ENCODE data around the gene PLA2G5.
"Not testable (repeated sequence)": the region's sequence is repeated elsewhere in the genome, so short reads cannot be mapped to it uniquely, and the experiment has no call there.

PLA2G5 gene, protein sequence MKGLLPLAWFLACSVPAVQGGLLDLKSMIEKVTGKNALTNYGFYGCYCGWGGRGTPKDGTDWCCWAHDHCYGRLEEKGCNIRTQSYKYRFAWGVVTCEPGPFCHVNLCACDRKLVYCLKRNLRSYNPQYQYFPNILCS

GRCh38 chr1:20069874-20070273, at the start of gene PLA2G5:
PLA2G5 (plus strand) TSS chr1:20070194; CDS start chr1:20084831, 14,637 bp downstream.
- H3K4me1 Mint-ChIP-seq: peaks cover 5% of the 10 kb centered on the region
- no peak for TF ChIP-seq CTCF (IDR thresholded peaks at IDR 0.05)
- H3K27ac Mint-ChIP-seq: no peak within 1 kb of the TSS
- no peak for DNase-seq
- H3K9me3 Mint-ChIP-seq: no peaks in the 10 kb centered on the region
- no peaks in the 10 kb centered on the region for H3K36me3 Mint-ChIP-seq (ENCODE audit: low read depth)
- H3K27me3 Mint-ChIP-seq (ENCODE audit: low read depth, poor library complexity): peaks cover 4% of the 10 kb centered on the region
- H3K4me3 Mint-ChIP-seq: no peak within 1 kb of the TSS

GRCh38 chr1:20028125-20028524, 41.9 kb upstream of the PLA2G5 start:
- no peak for DNase-seq
- no peak for TF ChIP-seq CTCF (IDR thresholded peaks at IDR 0.05)
- no peak overlapping the region for H3K4me3 Mint-ChIP-seq
- peaks cover 30% of the 10 kb centered on the region for H3K9me3 Mint-ChIP-seq
- H3K27ac Mint-ChIP-seq: no peak overlapping the region
- H3K36me3 Mint-ChIP-seq (ENCODE audit: low read depth): no peaks in the 10 kb centered on the region
- H3K4me1 Mint-ChIP-seq: peaks cover 9% of the 10 kb centered on the region
- peaks cover 8% of the 10 kb centered on the region for H3K27me3 Mint-ChIP-seq (ENCODE audit: low read depth, poor library complexity)

GRCh38 chr1:20028726-20029125, 41.3 kb upstream of the PLA2G5 start:
- H3K27ac Mint-ChIP-seq: no peak overlapping the region
- H3K9me3 Mint-ChIP-seq: peaks cover 27% of the 10 kb centered on the region
- peaks cover 7% of the 10 kb centered on the region for H3K27me3 Mint-ChIP-seq (ENCODE audit: low read depth, poor library complexity)
- H3K4me1 Mint-ChIP-seq: peaks cover 9% of the 10 kb centered on the region
- DNase-seq: no peak
- H3K4me3 Mint-ChIP-seq: no peak overlapping the region
- TF ChIP-seq CTCF (IDR thresholded peaks at IDR 0.05): no peak
- H3K36me3 Mint-ChIP-seq (ENCODE audit: low read depth): no peaks in the 10 kb centered on the region

- no peak for TF ChIP-seq CTCF (IDR thresholded peaks at IDR 0.05)
- H3K27me3 Mint-ChIP-seq (ENCODE audit: low read depth, poor library complexity): peaks cover 10% of the 10 kb centered on the region
- H3K27ac Mint-ChIP-seq: peak overlapping the region; percentile 15
- H3K36me3 Mint-ChIP-seq (ENCODE audit: low read depth): no peaks in the 10 kb centered on the region
- H3K9me3 Mint-ChIP-seq: peaks cover 27% of the 10 kb centered on the region
- H3K4me1 Mint-ChIP-seq: peaks cover 9% of the 10 kb centered on the region
- no peak for DNase-seq
- peak overlapping the region; percentile 11 for H3K4me3 Mint-ChIP-seq
Measured at GRCh38 chr1:20029178-20029912, 40.6 kb upstream of the PLA2G5 start.

GRCh38 chr1:20030436-20031151, 39.4 kb upstream of the PLA2G5 start:
- H3K9me3 Mint-ChIP-seq: peaks cover 26% of the 10 kb centered on the region
- H3K27me3 Mint-ChIP-seq (ENCODE audit: low read depth, poor library complexity): peaks cover 10% of the 10 kb centered on the region
- H3K4me3 Mint-ChIP-seq; H3K27ac Mint-ChIP-seq; H3K4me1 Mint-ChIP-seq; DNase-seq; H3K36me3 Mint-ChIP-seq (ENCODE audit: low read depth): not testable (repeated sequence)

- Mint-ChIP-seq H3K27ac (no peak overlapping the region), H3K9me3 (peaks cover 27% of the 10 kb centered on the region), H3K27me3 (ENCODE audit: low read depth, poor library complexity) (peaks cover 10% of the 10 kb centered on the region), H3K4me1 (peaks cover 9% of the 10 kb centered on the region), H3K36me3 (ENCODE audit: low read depth) (no peaks in the 10 kb centered on the region), H3K4me3 (no peak overlapping the region)
- DNase-seq: no peak
- TF ChIP-seq CTCF (IDR thresholded peaks at IDR 0.05): no peak
Measured at GRCh38 chr1:20031161-20031560, 38.8 kb upstream of the PLA2G5 start.

Data from nephron progenitor cell (in vitro differentiated cells).